Measurements from ENCODE around the gene DYRK1B. TPM values are rescaled to one million over a fixed set of nuclear protein-coding genes. Genes with fewer than 3 reads are reported as not detected.

DYRK1B gene
- 18.2 to 22.5 TPM (median 20.4 TPM) in 5 replicates for total RNA-seq (2022; extraction: Qiagen RNA extraction)

GRCh38 chr19:39833464-39834286 lies at the start of gene DYRK1B:
TSS of gene DYRK1B (minus strand) at chr19:39834162. CDS start at chr19:39831867, 2,295 bp downstream.

GRCh38 chr19:39845933-39846677 lies 12.1 kb upstream of the DYRK1B start, which contains the start of gene FBL:
TSS of gene FBL (minus strand) at chr19:39846379. CDS start at chr19:39846300, 79 bp downstream.

GRCh38 chr19:39778763-39779162 lies 55.2 kb downstream of the DYRK1B start, which contains the start of gene LEUTX:
TSS of gene LEUTX (plus strand) at chr19:39778854. CDS start at chr19:39778921, 67 bp downstream.

Other genes with a start within 250 kb of the DYRK1B start
- not detected in 5 replicates for gene LGALS13, start 231.6 kb downstream of the DYRK1B start, total RNA-seq (2022; extraction: Qiagen RNA extraction)
- not detected in 5 replicates for gene LGALS16, start 178.2 kb downstream of the DYRK1B start, total RNA-seq (2022; extraction: Qiagen RNA extraction)
- gene LGALS14, start 129.7 kb downstream of the DYRK1B start, total RNA-seq (2022; extraction: Qiagen RNA extraction), result not detected in 5 replicates
- gene CLC, start 96.1 kb downstream of the DYRK1B start, total RNA-seq (2022; extraction: Qiagen RNA extraction), result 0.18 TPM in 1 of 5 replicates, not detected in the others
- not detected in 5 replicates for gene LEUTX, start 55.3 kb downstream of the DYRK1B start, total RNA-seq (2022; extraction: Qiagen RNA extraction)
- gene FBL, start 12.2 kb upstream of the DYRK1B start, total RNA-seq (2022; extraction: Qiagen RNA extraction), result 583 to 713 TPM (median 684 TPM) in 5 replicates
- gene FCGBP, start 100.5 kb upstream of the DYRK1B start, total RNA-seq (2022; extraction: Qiagen RNA extraction), result 0.63 to 0.97 TPM (median 0.70 TPM) in 5 replicates
- gene PSMC4, start 137.0 kb upstream of the DYRK1B start, total RNA-seq (2022; extraction: Qiagen RNA extraction), result 257 to 292 TPM (median 275 TPM) in 5 replicates
- gene ZNF546, start 162.9 kb upstream of the DYRK1B start, total RNA-seq (2022; extraction: Qiagen RNA extraction), result 1.3 to 2.7 TPM (median 2.2 TPM) in 5 replicates
- gene ZNF780B, start 222.1 kb upstream of the DYRK1B start, total RNA-seq (2022; extraction: Qiagen RNA extraction), result 5.4 to 6.8 TPM (median 6.4 TPM) in 5 replicates